Mammary microvascular endothelial cell (primary cell): ENCODE data around the gene SLC22A17. TPM values are rescaled to one million over a fixed set of nuclear protein-coding genes. Genes with fewer than 3 reads are reported as not detected.

Source experiments
- total RNA-seq: library from RNA; depleted of rRNA; stranded (reverse); fragments of >200 nt; gene quantifications from 2 replicates; pipeline ENCODE4 v1.2.3, GENCODE V29; 2015

Gene SLC22A17
- 0.20 TPM in 1 of 2 replicates, not detected in the other for total RNA-seq

DNA sequence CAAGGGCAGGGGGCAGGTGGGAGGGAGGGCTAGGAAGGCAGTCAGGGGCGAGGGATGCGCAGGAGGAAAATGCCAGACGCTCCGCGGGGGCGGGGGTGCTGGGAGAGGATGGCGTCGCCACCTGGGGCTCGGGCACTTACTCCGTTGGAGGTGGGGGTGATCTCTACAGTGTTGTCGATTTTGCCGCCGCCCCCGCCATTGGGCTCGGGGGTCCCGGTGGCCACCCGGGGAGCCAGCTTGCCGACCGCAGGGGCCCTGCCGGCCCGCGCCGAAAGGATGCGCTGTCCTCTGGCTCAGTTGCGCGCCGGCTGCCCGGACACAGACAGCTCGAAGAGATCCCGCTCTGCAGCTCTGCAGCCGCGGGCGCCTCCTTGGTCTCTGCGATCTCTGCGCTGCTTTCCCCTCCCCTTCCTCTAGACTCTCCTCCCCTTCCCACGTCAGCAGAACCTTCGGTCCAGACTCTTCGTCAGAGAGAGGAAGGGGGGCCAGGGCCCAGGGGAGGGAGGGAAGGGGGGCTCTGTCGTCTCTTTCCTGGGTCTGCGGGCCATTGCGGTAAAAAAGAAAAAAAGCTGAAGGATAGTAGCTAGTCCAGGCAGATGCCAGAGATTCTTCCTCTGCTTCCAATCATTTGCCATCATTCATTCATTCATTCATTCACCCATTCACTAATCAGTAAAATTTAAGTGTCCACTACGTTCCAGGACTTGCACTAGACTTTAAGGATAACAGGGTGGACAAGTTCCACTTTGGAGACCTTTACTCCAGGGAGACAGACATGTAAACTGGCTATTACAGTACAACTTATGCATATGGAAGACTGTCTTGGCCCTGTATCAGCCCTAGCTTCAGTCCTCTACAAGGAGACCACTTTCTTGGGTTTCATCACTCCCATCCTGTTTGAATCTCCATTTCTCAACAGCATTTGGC, at the start of gene SLC22A17:
SLC22A17 (minus strand) TSS at position 382 of the 927 bp plus-strand sequence.

GRCh38 chr14:23376482-23377197, 24.0 kb upstream of the SLC22A17 start, which contains the start of gene CMTM5:
TSS of gene CMTM5 (plus strand) at chr14:23377046. CDS start at chr14:23377252, 206 bp downstream.

DNA sequence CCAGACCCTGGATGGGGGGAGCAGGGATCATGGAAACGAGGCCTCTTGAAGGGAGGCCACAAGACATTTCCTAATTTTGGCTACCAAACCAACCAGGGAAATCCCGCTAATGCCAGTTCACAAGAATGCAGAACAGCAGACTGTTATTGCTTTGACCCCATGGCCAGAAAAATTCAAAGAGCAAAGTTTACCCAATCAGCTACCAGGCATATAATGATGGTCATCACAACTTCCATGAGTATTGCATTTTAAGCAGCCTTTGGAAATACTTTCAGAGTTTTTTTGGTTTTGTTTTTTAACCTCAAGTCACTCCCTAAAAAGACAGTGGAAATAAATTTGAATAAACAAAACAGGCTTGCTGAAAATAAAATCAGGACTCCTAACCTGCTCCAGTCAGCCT, 19.8 kb upstream of the SLC22A17 start, which contains the start of gene IL25:
IL25 (plus strand) TSS at position 301 of the 400 bp plus-strand sequence.

DNA sequence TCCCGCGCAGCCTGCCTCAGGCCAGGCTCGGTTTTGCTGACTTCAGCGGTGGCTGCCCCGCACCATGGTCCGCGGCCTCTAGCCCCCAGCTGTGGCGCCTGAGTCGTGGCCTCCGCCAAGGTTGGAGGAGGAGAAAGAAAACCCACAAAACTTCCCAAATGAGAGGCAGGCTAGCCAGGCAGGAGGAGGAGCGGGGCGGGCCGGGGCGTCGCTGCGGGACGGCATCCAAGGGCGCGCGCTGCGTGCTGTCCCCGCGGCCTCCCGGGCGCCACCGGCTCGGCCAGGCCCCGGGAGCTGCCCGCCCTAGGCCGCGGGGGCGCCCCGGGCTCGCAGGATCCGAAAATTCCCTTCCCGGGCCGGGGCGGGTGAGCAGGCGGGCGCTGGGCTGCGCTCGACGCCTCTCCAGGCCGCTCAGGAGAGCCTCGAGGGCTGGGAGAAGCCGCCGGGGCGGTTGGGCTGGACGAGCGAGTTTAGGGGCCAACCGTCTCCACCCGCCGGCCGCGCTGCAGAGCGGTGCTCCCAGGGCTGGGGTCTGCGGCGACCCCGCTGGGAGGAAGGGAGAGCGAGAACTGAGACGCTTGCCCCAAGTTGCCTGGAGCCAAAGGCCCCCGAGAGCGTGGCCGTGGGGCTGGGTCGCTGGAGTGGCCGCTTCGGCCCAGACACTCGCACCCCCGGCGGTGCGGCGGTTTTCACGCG, 12.5 kb upstream of the SLC22A17 start, which contains the start of gene EFS:
EFS (minus strand) TSS at position 137 of the 696 bp plus-strand sequence. CDS start 147 bp downstream, outside the sequence.

GRCh38 chr14:23320584-23321571, 31.8 kb downstream of the SLC22A17 start, which contains the start of gene PABPN1:
TSS of gene PABPN1 (plus strand) at chr14:23321457. CDS start at chr14:23321470, 13 bp downstream.

GRCh38 chr14:23306412-23307145, 46.1 kb downstream of the SLC22A17 start, which contains the start of gene BCL2L2:
TSS of gene BCL2L2 (plus strand) at chr14:23306833. CDS start at chr14:23307768, 935 bp downstream.

GRCh38 chr14:23302290-23303225, 50.1 kb downstream of the SLC22A17 start, which contains the start of gene PPP1R3E:
TSS of gene PPP1R3E (minus strand) at chr14:23302859. CDS start at chr14:23302576, 283 bp downstream.

Other genes with a start within 250 kb of the SLC22A17 start
- gene CIROP, start 247.9 kb downstream of the SLC22A17 start, total RNA-seq: not detected in 2 replicates
- gene CEBPE, start 233.6 kb downstream of the SLC22A17 start, total RNA-seq: not detected in 2 replicates
- gene SLC7A8, start 169.2 kb downstream of the SLC22A17 start, total RNA-seq: not detected in 2 replicates
- gene RNF212B, start 115.0 kb downstream of the SLC22A17 start, total RNA-seq: not detected in 2 replicates
- gene HOMEZ, start 66.8 kb downstream of the SLC22A17 start, total RNA-seq: 5.9 and 6.7 TPM in 2 replicates
- 1.00 and 2.1 TPM in 2 replicates for gene PPP1R3E, start 50.0 kb downstream of the SLC22A17 start, total RNA-seq
- gene BCL2L2, start 46.1 kb downstream of the SLC22A17 start, total RNA-seq: 7.7 and 11.4 TPM in 2 replicates
- 61.6 and 76.0 TPM in 2 replicates for gene PABPN1, start 31.4 kb downstream of the SLC22A17 start, total RNA-seq
- not detected in 2 replicates for gene EFS, start 12.3 kb upstream of the SLC22A17 start, total RNA-seq
- gene IL25, start 19.9 kb upstream of the SLC22A17 start, total RNA-seq: not detected in 2 replicates
- gene CMTM5, start 24.2 kb upstream of the SLC22A17 start, total RNA-seq: not detected in 2 replicates
- gene MYH6, start 55.4 kb upstream of the SLC22A17 start, total RNA-seq: 0.05 TPM in 1 of 2 replicates, not detected in the other
- gene MYH7, start 82.8 kb upstream of the SLC22A17 start, total RNA-seq: not detected in 2 replicates
- gene NGDN, start 116.8 kb upstream of the SLC22A17 start, total RNA-seq: 30.2 and 33.4 TPM in 2 replicates
- gene ZFHX2, start 198.9 kb upstream of the SLC22A17 start, total RNA-seq: under 0.01 and 0.69 TPM in 2 replicates
- 5.5 and 8.3 TPM in 2 replicates for gene THTPA, start 203.4 kb upstream of the SLC22A17 start, total RNA-seq
- gene AP1G2, start 214.9 kb upstream of the SLC22A17 start, total RNA-seq: 16.8 and 20.3 TPM in 2 replicates
- gene JPH4, start 225.9 kb upstream of the SLC22A17 start, total RNA-seq: not detected in 2 replicates